Ovary (tissue), 9 donors: ENCODE measurements around the gene TLR8. TPM values are rescaled to one million over a fixed set of nuclear protein-coding genes. Genes with fewer than 3 reads are reported as not detected.
"Not testable (repeated sequence)": the region's sequence is repeated elsewhere in the genome, so short reads cannot be mapped to it uniquely, and the experiment has no call there.

ENCODE experiments used
- DNase-seq, 5 donors: peaks; one replicate each; pipeline ENCODE4 v3.0.0-alpha.2; 2019 to 2020
- H3K27ac ChIP-seq, 2 donors: fragments of 200-600 bp; one replicate each; pipeline versions ENCODE4 v1.5.1 to v1.8.0; 2019 to 2022
- H3K27me3 ChIP-seq: fragments of 200-600 bp; one replicate; pipeline ENCODE4 v1.8.0; 2022
- H3K36me3 ChIP-seq: fragments of 200-600 bp; sonication (generic); one replicate; pipeline ENCODE4 v1.5.1; 2019
- H3K4me1 ChIP-seq: one replicate; pipeline ENCODE4 v1.8.1; 2013; ENCODE audit warnings: mild to moderate bottlenecking, moderate library complexity; ENCODE audit not compliant: insufficient read depth
- H3K4me3 ChIP-seq: fragments of 200-600 bp; sonication (generic); one replicate; pipeline ENCODE4 v1.5.1; 2017
- H3K9me3 ChIP-seq, 2 donors: fragments of 200-600 bp in 1 of 2; sonication (generic) in 1 of 2; one replicate each; pipeline versions ENCODE4 v1.5.1 to v1.8.1; 2013 to 2019; ENCODE audit warnings: mild to moderate bottlenecking in 1 of 2, moderate library complexity in 1 of 2
- CTCF ChIP-seq, 3 donors: fragments of 450-650 bp in 2 of 3; fragments of 200-600 bp in 1 of 3; IDR thresholded peaks; one replicate each; pipeline versions ENCODE4 v1.5.1 to v1.8.0; 2016 to 2022; ENCODE audit warnings: antibody characterized with exemption in 3 of 3, mild to moderate bottlenecking in 1 of 3
- EP300 ChIP-seq: sonication (generic); formaldehyde crosslinking; IDR thresholded peaks from one replicate; pipeline ENCODE4 v1.6.1; 2017; ENCODE audit warnings: antibody characterized with exemption
- POLR2A ChIP-seq: fragments of 450-650 bp; IDR thresholded peaks from one replicate; pipeline ENCODE4 v1.6.1; 2017; ENCODE audit warnings: antibody characterized with exemption, mild to moderate bottlenecking, moderate library complexity
- whole genome bisulfite sequencing, 3 donors: extraction: QIAGEN DNeasy Blood & Tissue Kit in 1 of 3; methylation state at CpG; one replicate each; pipeline versions ENCODE4 v1.1.5 to v1.1.7; 2013 to 2017; 5-methylcytosine and 5-hydroxymethylcytosine counted together
- intact Hi-C, 4 donors: fragments of 100-400 bp; cut with DNase I; formaldehyde crosslinking; loops; one replicate each; pipeline versions ENCODE4 v1.11.0 to v1.15.1; 2022 to 2023
- polyA plus RNA-seq, 2 donors: library from polyadenylated mRNA; stranded (reverse); fragments of 200-250 nt in 1 of 2; fragments of 350-450 nt in 1 of 2; fragmentation: Illumina TruSeq in 1 of 2; extraction: RNeasy Lipid Tissue Mini Kit (QIAGEN cat#74804) in 1 of 2; gene quantifications; one replicate each; pipeline ENCODE4 v1.2.3, GENCODE V29; 2013 to 2014
- total RNA-seq, 7 donors: library from RNA; depleted of rRNA in 2 of 7; stranded (reverse); fragments of >200 nt in 2 of 7; fragmentation: NEBNext Ultra II Directional in 3 of 7; extraction: Animal tissue kit (Norgen Biotek cat#: 25700) in 3 of 7; gene quantifications; one replicate each; pipeline versions ENCODE4 v1.1.0 to v1.2.4, GENCODE V29; 2016 to 2023
- donor health status: DM: no; HTN: no; CAD: no; lungs with moderate emphysema.
- donor health status: DM: no; HTN: no; CAD: no.
- donor health status: Bipolar disorder and iron deficiency.
- donor health status: DM: yes; HTN: yes; CAD: no.
- donor health status: DM: no; HTN: no; CAD: no.
- donor health status: DM: yes; HTN: yes; CAD: no.

TLR8 gene
- total and polyA plus RNA-seq, 9 donors: 0.18 to 2.5 (median 0.30) TPM

- TF ChIP-seq POLR2A: no peak
- TF ChIP-seq CTCF (IDR thresholded peaks at IDR 0.05): no peak
- no peak for TF ChIP-seq EP300
- WGBS, 3 donors: 76 to 91% (median 87%) methylated on average over 1 of the region's 1 CpG
These were observed 30.5 kb downstream of the TLR8 start for GRCh38 chrX:12936947-12937346.

GRCh38 chrX:12940471-12940870, 34.1 kb downstream of the TLR8 start:
- 75 to 85% (median 84%) methylated on average over 9 of the region's 9 CpGs for WGBS, 3 donors
- H3K4me3 ChIP-seq, H3K27ac ChIP-seq, H3K4me1 ChIP-seq, H3K36me3 ChIP-seq, DNase-seq, H3K27me3 ChIP-seq, intact Hi-C loops, H3K9me3 ChIP-seq: not testable (repeated sequence)

More at GRCh38 chrX:12936947-12937346, 30.5 kb downstream of the TLR8 start:
- H3K27me3 ChIP-seq: no peaks in the 10 kb centered on the region
- H3K4me3 ChIP-seq: no peak overlapping the region
- DNase-seq: no peak
- no peaks in the 10 kb centered on the region for H3K4me1 ChIP-seq
- no peak overlapping the region for H3K27ac ChIP-seq
- intact Hi-C loops: no loop called here
- H3K9me3 ChIP-seq: no peaks in the 10 kb centered on the region
- no peaks in the 10 kb centered on the region for H3K36me3 ChIP-seq

GRCh38 chrX:12943592-12943991, 37.2 kb downstream of the TLR8 start:
- H3K36me3 ChIP-seq, H3K9me3 ChIP-seq, DNase-seq, H3K27ac ChIP-seq, H3K4me1 ChIP-seq, H3K27me3 ChIP-seq, intact Hi-C loops, H3K4me3 ChIP-seq: not testable (repeated sequence)
- WGBS, 3 donors: 71 to 93% (median 85%) methylated on average over 5 to 6 of the region's 6 CpGs

DNA sequence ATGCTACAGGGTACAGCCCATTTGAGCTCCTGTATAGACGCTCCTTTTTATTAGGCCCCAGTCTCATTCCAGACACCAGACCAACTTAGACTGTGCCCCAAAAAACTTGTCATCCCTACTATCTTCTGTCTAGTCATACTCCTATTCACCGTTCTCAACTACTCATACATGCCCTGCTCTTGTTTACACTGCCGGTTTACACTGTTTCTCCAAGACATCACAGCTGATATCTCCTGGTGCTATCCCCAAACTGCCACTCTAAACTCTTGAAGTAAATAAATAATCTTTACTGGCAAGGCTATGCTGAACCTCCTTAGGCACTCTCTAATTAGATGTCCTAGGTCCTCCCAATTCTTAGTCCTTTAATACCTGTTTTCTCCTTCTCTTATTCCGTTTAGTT, 38.0 kb downstream of the TLR8 start:
- H3K9me3 ChIP-seq, H3K4me1 ChIP-seq, H3K27ac ChIP-seq, H3K27me3 ChIP-seq, H3K36me3 ChIP-seq, DNase-seq, H3K4me3 ChIP-seq, intact Hi-C loops: not testable (repeated sequence)
- WGBS, 3 donors: 84 to 87% (median 86%) methylated on average over 3 to 4 of the region's 4 CpGs

- TF ChIP-seq CTCF (IDR thresholded peaks at IDR 0.05) (no peak), POLR2A (no peak), EP300 (no peak)
- Histone ChIP-seq H3K27me3 (no peaks in the 10 kb centered on the region), H3K9me3 (no peaks in the 10 kb centered on the region), H3K4me3 (no peak overlapping the region), H3K36me3 (no peaks in the 10 kb centered on the region), H3K27ac (no peak overlapping the region), H3K4me1 (peaks cover 7% of the 10 kb centered on the region)
- intact Hi-C loops: loop anchor here in 1 of 4 donors (5.0 kb wide), 1 partner anchor 542 kb away; no protein-coding TSS in a partner anchor
- no peak for DNase-seq
- 69 to 77% (median 73%) methylated on average over 4 of the region's 4 CpGs for WGBS, 3 donors
These were observed 39.1 kb downstream of the TLR8 start for GRCh38 chrX:12945494-12945893.

DNA sequence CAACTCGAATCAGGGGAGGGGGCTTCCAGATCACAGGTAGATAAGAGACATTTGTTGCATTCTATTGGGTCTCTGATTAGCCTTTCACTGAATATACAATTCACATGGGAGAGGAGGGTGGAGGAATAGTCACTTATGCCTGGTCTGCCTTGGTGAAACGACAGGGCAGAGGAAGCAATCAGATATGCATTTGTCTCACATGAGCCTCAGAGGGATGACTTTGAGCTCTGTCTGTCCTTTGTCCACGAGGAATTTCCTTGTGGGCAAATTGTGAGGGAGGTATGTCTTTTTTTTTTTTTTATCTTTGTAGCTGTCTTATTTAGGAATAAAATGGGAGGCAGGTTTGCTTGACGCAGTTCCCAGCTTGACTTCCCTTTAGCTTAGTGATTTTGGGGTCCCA, 40.0 kb downstream of the TLR8 start:
- no peak for DNase-seq
- no peak for TF ChIP-seq EP300
- TF ChIP-seq CTCF (IDR thresholded peaks at IDR 0.05): no peak
- TF ChIP-seq POLR2A: no peak
- intact Hi-C loops: loop anchor here in 1 of 4 donors (5.0 kb wide), 1 partner anchor 541 kb away; no protein-coding TSS in a partner anchor
- H3K27ac ChIP-seq: no peak overlapping the region
- H3K4me3 ChIP-seq: no peak overlapping the region
- no peaks in the 10 kb centered on the region for H3K36me3 ChIP-seq
- H3K4me1 ChIP-seq: peaks cover 7% of the 10 kb centered on the region
- no peaks in the 10 kb centered on the region for H3K9me3 ChIP-seq
- WGBS, 3 donors: 49 to 58% (median 54%) methylated on average over 4 of the region's 4 CpGs
- no peaks in the 10 kb centered on the region for H3K27me3 ChIP-seq
